DMS53 (cell line): ENCODE results near the gene CDH4.

Experiments
- DNase-seq: peaks from one replicate; lab custom pipeline; 2025; lab: John Stamatoyannopoulos, UW

Gene CDH4

DNA sequence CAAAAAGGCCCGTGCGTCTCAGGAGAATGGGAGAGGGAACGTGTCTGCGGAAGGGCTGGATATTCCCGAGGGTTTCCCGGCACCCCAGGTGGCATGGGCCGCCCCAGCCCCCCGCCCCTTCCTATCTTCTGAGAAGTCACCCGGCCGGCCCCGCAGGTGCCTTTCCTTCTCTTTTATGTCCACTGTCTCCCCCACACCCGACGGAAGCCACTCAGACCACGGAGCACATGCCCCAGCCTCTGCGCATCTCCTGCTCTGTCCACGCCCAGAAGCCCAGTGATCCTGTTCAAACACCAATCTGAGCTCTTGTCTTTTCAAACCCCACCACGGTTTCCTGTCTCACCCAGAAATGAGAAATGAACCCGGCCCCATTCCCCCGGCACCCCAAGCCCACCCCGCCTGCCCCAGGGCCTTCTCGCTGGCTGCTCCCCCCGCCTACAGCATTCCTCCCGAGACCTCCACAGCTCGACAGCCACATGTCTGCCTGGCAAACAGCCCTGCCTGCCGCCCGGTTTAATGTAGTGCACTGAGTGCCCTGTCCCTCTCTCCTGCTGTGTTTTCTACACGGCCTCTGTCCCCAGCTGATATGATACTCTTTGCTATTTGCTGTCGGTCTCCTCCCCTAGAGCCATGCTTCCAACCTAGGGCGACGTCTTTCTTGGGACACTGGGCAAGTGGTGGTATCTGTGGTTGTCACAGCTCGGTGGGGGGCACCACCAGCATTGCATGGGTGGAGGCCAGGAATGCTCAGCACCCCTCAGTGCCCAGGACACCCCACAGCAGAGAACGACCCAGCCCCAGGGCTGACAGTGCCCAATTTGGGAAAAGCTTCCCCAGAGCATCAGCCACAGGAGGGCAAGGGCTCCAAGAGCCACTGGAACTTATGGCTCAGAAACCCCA is 630.9 kb downstream of the CDH4 start:
- DNase-seq, result no peak

DNA sequence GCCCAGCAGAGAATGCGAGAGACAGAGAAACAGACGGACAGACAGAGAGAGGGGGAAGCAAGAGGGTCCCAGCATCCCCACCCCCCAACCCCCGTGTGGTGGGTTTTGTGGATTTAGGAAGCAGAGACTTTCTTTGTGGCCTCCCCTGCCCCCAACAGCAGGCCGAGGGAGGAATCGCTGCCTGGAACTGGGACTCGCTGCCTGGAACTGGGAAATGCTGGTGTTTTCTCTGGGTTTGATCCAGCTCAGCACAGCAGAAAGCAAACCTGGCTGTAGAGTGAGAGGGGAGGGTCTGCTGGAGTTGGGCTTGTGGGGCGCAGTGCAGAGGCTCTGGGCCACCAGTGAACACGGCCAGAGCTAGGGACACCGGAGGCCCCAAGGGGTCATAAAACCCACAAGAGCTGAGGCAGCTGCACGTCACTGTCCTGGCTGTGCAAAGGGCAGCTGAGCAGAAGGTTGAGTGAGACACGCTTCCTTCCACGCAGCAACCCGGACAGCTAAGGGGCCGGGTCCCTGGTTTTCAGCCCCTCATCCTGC is 631.9 kb downstream of the CDH4 start:
- no peak for DNase-seq

GRCh38 chr20:61884571-61885389 is 632.7 kb downstream of the CDH4 start:
- DNase-seq, result no peak

DNA sequence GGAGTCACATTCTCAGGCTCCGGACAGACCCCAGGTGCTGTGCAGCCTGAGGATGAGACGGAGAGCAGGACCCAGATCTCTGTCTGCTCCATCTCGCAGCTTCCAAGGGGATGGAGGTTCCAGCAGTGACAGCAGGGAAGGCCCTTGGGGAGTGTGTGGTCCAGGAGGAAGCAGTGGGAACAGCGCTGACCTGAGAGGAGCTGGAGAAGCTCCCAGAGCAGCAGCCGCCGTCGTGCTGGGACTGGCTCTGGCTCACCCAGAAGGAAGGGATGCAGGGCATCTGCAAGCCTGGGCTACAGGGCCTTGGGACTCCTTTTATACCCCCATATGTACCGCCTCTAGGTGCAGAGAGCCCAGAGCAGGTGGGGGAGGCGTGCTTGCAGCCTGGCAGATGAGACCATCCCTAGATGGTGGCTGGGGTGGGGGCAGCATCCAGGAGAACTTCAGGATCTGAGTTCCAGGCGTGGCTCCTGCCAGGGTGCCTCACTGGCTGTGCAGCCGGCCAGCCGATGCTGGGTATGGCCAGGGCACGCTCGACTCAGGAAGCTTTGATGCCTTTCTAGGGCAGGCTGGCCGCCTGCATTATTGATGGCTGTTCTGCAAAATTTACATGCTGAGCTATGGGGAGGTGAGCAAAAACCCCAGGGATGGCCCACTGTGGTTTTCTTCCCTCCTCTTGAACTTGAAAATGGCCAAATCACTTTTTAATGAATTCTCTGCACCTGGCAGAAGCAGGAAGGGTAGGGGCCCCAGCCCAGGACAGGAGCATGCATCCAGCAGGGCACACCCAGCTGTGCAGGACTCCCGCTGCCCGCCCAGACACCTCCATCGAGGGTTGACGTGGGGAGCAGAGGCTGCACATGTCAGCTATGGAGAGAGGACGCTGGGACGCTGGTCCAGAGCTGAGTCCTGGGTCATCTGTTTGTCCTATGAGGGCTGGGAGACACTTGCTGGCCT is 634.0 kb downstream of the CDH4 start:
- DNase-seq, result no peak

DNA sequence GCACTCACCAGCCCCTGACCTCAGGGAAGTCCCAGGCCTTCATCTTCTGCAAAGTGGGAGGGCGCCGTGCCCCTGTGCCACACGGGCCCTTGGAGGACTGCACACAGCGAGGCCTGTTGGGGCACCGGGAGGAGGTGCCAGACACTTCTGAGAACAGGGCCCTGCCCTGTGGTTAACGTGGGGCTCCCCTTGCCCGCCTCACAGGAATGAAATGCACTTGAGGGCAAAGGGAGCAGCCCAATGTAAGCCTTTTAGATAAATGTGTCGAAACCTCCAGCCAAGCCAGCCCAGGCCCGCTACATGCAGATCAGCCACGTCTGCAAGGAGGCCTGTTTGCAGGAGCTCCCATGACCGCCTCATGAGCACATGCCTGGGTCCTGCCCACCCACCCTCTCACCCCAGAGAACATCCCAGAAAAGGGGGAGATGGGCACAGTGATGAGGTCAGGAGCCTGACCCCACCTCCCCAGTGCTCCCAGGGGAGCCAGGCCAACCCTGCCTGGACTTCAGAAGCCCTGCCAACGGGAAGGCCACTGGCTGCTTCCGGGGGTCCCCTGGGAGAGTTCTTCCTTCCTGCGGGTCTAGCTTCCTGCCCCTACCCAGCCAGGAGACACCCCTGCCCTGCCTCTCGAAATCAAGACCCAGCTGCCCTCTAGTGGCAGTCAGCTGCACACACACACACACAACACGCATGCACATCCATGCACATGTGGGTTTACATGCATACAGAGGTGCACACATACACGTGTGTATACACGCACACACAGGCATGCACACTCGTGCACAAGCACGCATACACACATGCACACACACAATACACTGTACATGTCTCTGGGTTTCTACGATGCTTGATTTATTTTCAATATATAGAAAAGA is 634.9 kb downstream of the CDH4 start:
- DNase-seq, result peak; percentile 47

DNA sequence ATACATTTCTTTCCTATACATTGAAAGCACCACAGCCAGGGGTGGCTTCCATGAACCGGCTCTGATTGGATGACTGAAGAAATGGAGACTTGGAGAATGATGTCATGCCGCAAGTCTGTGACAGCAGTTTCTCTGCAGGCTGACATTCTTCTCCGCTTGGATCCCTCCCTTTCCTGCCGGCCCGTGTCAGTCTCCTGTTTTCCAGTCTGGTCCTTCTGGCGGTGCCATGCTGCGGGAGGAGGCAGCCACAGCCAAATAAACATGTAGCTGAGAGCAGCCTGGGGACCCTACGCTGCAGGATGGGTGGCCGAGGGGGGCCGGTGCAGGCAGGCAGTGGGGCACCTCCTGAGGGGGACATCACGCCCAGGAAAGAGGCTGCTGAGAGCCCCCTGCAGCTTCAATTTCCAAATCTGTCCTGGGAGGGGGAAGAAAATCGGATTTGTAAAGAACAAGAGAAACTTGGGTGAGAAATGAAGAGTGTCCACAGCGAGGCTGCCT is 635.6 kb downstream of the CDH4 start:
- no peak for DNase-seq

DNA sequence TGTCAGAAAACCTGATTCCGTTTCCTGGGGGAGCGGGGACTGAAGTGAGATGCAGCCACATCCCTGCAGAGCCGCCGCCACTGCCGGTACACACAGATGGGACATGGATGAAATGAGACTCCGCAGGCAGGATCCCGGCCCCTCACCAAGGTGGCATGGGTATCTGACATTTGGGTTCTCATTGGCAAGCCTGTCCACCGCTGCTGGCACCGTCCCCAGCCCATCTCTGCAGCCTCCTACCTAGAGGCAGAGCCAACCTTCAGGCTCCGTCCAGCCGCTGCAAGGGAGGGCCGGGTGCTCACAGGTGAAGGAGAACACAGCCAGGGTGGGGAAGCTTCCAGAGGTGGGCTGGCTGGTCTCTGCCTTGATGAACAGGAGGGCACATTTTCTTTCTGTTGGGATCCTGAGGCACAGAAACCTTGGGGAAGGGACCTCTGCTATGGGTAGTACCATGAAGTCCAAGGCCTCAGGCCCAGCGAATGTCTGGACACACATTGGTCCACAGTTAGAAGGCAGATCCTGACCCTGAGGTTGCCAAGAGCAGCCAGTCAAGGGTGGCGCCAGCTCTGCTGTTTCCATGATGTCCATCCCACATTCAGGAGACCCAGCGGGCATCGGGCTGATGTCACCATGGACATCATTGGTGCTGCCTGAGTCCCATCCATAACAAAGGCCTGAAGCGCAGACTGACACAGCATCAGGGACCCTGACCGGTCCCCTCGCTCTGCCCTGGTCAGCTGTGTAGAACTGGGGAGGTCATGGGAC is 636.2 kb downstream of the CDH4 start:
- no peak for DNase-seq

DNA sequence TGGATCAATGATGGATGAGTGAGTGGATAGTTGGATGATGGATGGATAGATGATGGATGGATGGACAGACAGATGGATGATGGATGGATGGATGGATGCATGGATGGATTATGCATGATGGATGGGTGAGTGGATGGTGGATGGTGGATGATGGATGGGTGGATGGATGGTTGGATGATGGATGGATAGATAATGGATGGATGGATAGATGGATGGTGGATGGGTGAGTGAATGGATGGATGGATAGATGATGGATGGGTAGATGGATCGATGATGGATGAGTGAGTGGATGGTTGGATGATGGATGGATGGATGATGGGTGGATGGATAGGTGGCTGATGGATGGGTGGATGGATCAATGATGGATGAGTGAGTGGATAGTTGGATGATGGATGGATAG is 637.6 kb downstream of the CDH4 start:
- DNase-seq, result no peak

GRCh38 chr20:61890210-61890609 is 638.1 kb downstream of the CDH4 start:
- no peak for DNase-seq

- no peak for DNase-seq
These were observed 639.4 kb downstream of the CDH4 start for GRCh38 chr20:61891476-61891875.

GRCh38 chr20:61891916-61892649 is 640.0 kb downstream of the CDH4 start:
- DNase-seq, result no peak

DNA sequence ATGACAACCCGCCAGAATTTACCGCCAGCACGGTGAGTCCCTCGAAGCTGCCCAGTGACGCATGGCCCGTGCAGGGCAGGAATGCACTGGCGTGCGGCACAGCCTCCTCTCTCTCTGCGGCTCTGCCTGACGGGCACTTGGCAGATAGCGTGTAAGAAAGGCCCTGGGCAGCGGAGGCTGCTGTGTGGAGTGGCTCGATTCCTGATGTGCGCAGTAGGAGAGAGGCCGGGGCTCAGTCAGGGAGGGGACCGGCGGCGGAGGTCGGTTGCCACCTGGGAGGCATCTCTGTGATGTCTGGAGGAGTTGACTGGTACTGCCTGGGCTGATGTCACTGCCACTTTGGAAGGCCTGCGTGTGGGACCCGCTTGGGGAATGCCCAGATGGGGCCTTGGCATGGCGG is 643.0 kb downstream of the CDH4 start:
- DNase-seq, result no peak

DNA sequence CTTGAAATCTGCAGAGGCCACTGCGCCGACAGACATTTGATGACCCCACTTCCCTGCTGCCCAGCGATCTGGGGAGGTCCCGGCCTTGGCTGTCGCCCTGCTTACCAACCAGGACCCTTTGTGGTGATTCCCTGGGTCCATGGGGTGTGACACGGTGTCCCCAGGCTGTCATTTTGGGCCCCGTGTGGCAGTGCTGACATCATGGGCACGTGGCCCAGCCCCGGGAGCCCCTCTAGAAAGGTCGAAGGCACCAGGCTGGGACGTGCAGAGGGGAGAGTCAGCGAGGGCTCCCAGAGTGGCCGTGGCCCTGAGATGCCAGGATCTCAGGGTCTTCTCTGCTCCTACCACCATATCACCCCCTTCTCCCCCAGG is 643.6 kb downstream of the CDH4 start:
- DNase-seq, result no peak

GRCh38 chr20:61896058-61896961 is 644.2 kb downstream of the CDH4 start:
- peak; percentile 67 for DNase-seq

DNA sequence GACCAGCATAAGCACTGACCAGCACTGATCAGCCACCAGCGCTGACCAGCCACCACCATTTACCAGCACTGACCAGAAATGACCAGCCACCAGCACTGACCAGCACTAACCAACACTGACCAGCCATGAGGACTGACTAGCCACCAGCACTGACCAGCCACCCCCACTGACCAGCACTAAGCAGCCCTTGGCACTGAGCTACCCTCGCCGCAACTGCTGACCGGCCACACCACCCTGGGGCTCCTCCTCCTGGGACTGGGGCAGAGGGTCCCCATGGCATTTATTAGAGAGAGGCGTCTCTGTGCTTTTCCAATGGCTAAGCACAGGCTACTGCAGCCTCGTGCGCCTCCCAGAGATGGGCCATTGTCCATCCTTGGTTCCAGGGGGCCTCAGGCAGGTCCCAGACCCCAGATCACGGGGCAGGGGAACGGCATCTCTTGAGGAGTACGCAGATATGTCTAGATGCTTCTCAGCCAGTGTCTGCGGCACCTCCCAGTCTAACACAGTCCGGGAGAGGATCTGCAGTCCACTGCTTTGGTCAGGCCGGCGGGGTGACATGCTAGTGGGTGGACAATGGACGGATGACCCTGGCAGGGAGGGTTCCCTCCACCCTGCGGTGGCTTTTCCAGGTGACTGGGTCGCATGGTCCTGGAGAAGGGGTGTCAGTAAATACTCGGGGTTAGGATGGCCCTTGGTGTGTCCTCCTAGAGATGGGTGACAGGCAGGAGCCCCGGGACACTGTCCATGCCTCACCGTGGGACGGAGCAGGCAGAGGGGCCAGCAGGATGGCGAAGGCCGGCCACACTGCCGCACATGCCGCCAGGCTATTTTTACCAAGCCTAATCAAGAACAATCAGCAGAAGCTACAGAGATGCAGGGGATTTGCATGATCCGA is 645.6 kb downstream of the CDH4 start:
- no peak for DNase-seq

GRCh38 chr20:61898405-61898804 is 646.3 kb downstream of the CDH4 start:
- DNase-seq, result no peak
